Right atrium auricular region (tissue), 2 donors: ENCODE results near the gene AOC3. TPM values are rescaled to one million over a fixed set of nuclear protein-coding genes. Genes with fewer than 3 reads are reported as not detected.
A peak's percentile ranks its signal among the peaks of the same experiment; 100 is the strongest.

ENCODE experiments used
- DNase-seq: peaks from one replicate; pipeline ENCODE4 v3.0.0-alpha.2; 2019; ENCODE audit warnings: low spot score
- H3K27ac ChIP-seq, 2 donors: fragments of 200-600 bp; sonication (generic); 1 replicate in 1 of 2; 2 replicates in 1 of 2; pipeline ENCODE4 v1.5.1; 2016 to 2019
- H3K27me3 ChIP-seq, 2 donors: fragments of 200-600 bp; sonication (generic); one replicate each; pipeline versions ENCODE4 v1.5.1 to v1.6.0; 2017 to 2019
- H3K36me3 ChIP-seq: fragments of 200-600 bp; sonication (generic); one replicate; pipeline ENCODE4 v1.5.1; 2016
- H3K4me1 ChIP-seq, 2 donors: fragments of 200-600 bp; sonication (generic); one replicate each; pipeline versions ENCODE4 v1.5.1 to v1.6.0; 2017 to 2019
- H3K4me3 ChIP-seq, 2 donors: fragments of 200-600 bp; sonication (generic); 1 replicate in 1 of 2; 2 replicates in 1 of 2; pipeline ENCODE4 v1.5.1; 2017 to 2019; ENCODE audit warnings: mild to moderate bottlenecking in 1 of 2, moderate library complexity in 1 of 2
- H3K9me3 ChIP-seq, 2 donors: fragments of 200-600 bp; sonication (generic); one replicate each; pipeline ENCODE4 v1.5.1; 2019
- total RNA-seq, 2 donors: library from RNA; depleted of rRNA; stranded (reverse); fragments of >200 nt; gene quantifications; one replicate each; pipeline ENCODE4 v1.1.0, GENCODE V29; 2016
- TF ChIP-seq, protein P1 (sequence below), 2 donors: fragments of 200-600 bp; sonication (generic); IDR thresholded peaks; one replicate each; pipeline ENCODE4 v1.5.1; 2019; ENCODE audit warnings: antibody characterized with exemption in 2 of 2

AOC3 gene
- 10 to 100 TPM in 1 of 2 donors, 1 to 10 TPM in 1; 7.8 to 10.3 TPM for total RNA-seq

- Histone ChIP-seq H3K4me1 (peaks cover 0 to 26% of the 10 kb centered on the region in 2 donors), H3K36me3 (no peaks in the 10 kb centered on the region), H3K27me3 (no peaks in the 10 kb centered on the region), H3K9me3 (no peaks in the 10 kb centered on the region), H3K4me3 (peak within 1 kb of the TSS; percentile 32 to 42), H3K27ac (peak within 1 kb of the TSS; percentile 53 to 70)
- TF ChIP-seq, protein P1, sequence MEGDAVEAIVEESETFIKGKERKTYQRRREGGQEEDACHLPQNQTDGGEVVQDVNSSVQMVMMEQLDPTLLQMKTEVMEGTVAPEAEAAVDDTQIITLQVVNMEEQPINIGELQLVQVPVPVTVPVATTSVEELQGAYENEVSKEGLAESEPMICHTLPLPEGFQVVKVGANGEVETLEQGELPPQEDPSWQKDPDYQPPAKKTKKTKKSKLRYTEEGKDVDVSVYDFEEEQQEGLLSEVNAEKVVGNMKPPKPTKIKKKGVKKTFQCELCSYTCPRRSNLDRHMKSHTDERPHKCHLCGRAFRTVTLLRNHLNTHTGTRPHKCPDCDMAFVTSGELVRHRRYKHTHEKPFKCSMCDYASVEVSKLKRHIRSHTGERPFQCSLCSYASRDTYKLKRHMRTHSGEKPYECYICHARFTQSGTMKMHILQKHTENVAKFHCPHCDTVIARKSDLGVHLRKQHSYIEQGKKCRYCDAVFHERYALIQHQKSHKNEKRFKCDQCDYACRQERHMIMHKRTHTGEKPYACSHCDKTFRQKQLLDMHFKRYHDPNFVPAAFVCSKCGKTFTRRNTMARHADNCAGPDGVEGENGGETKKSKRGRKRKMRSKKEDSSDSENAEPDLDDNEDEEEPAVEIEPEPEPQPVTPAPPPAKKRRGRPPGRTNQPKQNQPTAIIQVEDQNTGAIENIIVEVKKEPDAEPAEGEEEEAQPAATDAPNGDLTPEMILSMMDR (IDR thresholded peaks at IDR 0.05): no peak
- no peak for DNase-seq
These were observed at the start of gene AOC3 for GRCh38 chr17:42850954-42851353. AOC3 (plus strand) TSS chr17:42851199; CDS start chr17:42851344, 145 bp downstream.

- no peaks in the 10 kb centered on the region for H3K9me3 ChIP-seq
- H3K4me1 ChIP-seq: no peaks in the 10 kb centered on the region
- no peak overlapping the region for H3K27ac ChIP-seq
These were observed 47.7 kb upstream of the AOC3 start for GRCh38 chr17:42803074-42803883.

DNA sequence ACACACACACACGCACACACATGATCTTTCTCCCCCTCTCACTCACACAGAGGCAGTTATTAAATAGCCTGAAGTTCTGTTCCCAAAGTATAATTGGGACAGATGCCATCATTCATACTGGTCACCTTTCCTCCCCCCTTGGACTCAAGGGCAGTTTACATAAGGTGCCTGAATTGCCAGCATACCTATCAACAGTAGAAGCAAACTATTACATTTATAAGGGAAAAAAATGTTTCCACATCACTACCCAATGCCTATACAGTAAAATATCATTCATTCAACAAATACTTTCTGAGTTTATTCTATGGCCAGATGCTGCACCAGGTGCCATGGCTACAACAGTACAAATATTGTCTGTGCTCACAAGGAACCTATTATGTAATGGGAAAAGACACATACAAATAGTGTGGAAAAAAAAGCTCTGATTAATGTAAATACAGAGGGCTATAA is 46.1 kb upstream of the AOC3 start:
- no peak overlapping the region for H3K27ac ChIP-seq
- no peaks in the 10 kb centered on the region for H3K9me3 ChIP-seq
- H3K36me3 ChIP-seq: peaks cover 5% of the 10 kb centered on the region
- H3K4me1 ChIP-seq: no peaks in the 10 kb centered on the region
- no peak overlapping the region for H3K4me3 ChIP-seq
- no peak for DNase-seq
- TF ChIP-seq, protein P1 (IDR thresholded peaks at IDR 0.05): no peak
- no peaks in the 10 kb centered on the region for H3K27me3 ChIP-seq

More at GRCh38 chr17:42803074-42803883, 47.7 kb upstream of the AOC3 start:
- H3K36me3 ChIP-seq: no peaks in the 10 kb centered on the region
- no peak for DNase-seq
- H3K4me3 ChIP-seq: no peak overlapping the region
- H3K27me3 ChIP-seq: no peaks in the 10 kb centered on the region
- TF ChIP-seq, protein P1 (IDR thresholded peaks at IDR 0.05): no peak

DNA sequence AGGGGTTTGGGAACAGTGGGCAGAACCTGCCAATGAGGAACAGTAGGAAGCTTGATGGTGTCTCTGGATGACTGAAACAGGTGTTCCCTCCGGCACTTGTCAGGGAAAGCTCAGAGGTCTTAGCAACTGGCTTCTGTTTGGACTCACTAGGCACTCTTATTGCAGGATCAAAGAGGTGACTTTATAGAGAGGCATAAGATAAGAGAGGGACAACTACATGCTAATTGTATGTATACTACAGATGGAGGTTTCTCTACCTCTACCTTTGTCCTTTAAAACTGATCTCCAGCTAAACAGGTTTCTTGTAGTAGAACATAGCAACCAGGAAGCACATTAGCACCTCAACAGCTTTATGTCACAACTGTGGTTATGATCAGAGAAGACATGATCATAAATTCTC is 44.8 kb upstream of the AOC3 start:
- H3K4me1 ChIP-seq: no peaks in the 10 kb centered on the region
- no peak overlapping the region for H3K27ac ChIP-seq
- no peaks in the 10 kb centered on the region for H3K27me3 ChIP-seq
- TF ChIP-seq, protein P1 (IDR thresholded peaks at IDR 0.05): no peak
- H3K4me3 ChIP-seq: no peak overlapping the region
- H3K9me3 ChIP-seq: no peaks in the 10 kb centered on the region
- peaks cover 18% of the 10 kb centered on the region for H3K36me3 ChIP-seq
- DNase-seq: no peak

GRCh38 chr17:42809250-42809649 is 41.7 kb upstream of the AOC3 start:
- H3K9me3 ChIP-seq: no peaks in the 10 kb centered on the region
- no peaks in the 10 kb centered on the region for H3K27me3 ChIP-seq
- H3K27ac ChIP-seq: no peak overlapping the region
- peaks cover 42% of the 10 kb centered on the region for H3K36me3 ChIP-seq
- H3K4me3 ChIP-seq: no peak overlapping the region
- DNase-seq: no peak
- H3K4me1 ChIP-seq: no peaks in the 10 kb centered on the region
- TF ChIP-seq, protein P1 (IDR thresholded peaks at IDR 0.05): no peak
